Mucosa of rectum (tissue), 2 donors: ENCODE data around the gene UVSSA.
"Not testable (repeated sequence)": the region's sequence is repeated elsewhere in the genome, so short reads cannot be mapped to it uniquely, and the experiment has no call there.

Experiments used
- H3K27ac ChIP-seq, 2 donors: one replicate each; pipeline ENCODE4 v1.7.0; 2013; ENCODE audit warnings: inconsistent platforms in 2 of 2, low read depth in 2 of 2, low read length in 2 of 2
- H3K27me3 ChIP-seq, 2 donors: one replicate each; pipeline ENCODE4 v1.7.0; 2013; ENCODE audit warnings: low read length in 2 of 2; ENCODE audit not compliant: control insufficient read depth in 2 of 2, insufficient read depth in 2 of 2
- H3K36me3 ChIP-seq, 2 donors: one replicate each; pipeline ENCODE4 v1.7.0; 2013; ENCODE audit warnings: low read length in 2 of 2; ENCODE audit not compliant: control insufficient read depth in 2 of 2, insufficient read depth in 2 of 2
- H3K4me1 ChIP-seq, 2 donors: one replicate each; pipeline ENCODE4 v1.7.0; 2013; ENCODE audit warnings: low read length in 2 of 2, mild to moderate bottlenecking in 1 of 2; ENCODE audit not compliant: control insufficient read depth in 2 of 2, insufficient read depth in 2 of 2
- H3K4me3 ChIP-seq, 2 donors: one replicate each; pipeline ENCODE4 v1.7.0; 2013; ENCODE audit warnings: low read length in 2 of 2
- H3K9ac ChIP-seq, 2 donors: one replicate each; pipeline ENCODE4 v1.7.0; 2013; ENCODE audit warnings: low read length in 2 of 2, low read depth in 1 of 2, mild to moderate bottlenecking in 1 of 2
- H3K9me3 ChIP-seq, 2 donors: one replicate each; pipeline ENCODE4 v1.7.0; 2013; ENCODE audit warnings: low read length in 2 of 2; ENCODE audit not compliant: control insufficient read depth in 2 of 2
- donor health status: healthy.
- donor health status: Normal muscosa, but diverticular disease.

The UVSSA gene

DNA sequence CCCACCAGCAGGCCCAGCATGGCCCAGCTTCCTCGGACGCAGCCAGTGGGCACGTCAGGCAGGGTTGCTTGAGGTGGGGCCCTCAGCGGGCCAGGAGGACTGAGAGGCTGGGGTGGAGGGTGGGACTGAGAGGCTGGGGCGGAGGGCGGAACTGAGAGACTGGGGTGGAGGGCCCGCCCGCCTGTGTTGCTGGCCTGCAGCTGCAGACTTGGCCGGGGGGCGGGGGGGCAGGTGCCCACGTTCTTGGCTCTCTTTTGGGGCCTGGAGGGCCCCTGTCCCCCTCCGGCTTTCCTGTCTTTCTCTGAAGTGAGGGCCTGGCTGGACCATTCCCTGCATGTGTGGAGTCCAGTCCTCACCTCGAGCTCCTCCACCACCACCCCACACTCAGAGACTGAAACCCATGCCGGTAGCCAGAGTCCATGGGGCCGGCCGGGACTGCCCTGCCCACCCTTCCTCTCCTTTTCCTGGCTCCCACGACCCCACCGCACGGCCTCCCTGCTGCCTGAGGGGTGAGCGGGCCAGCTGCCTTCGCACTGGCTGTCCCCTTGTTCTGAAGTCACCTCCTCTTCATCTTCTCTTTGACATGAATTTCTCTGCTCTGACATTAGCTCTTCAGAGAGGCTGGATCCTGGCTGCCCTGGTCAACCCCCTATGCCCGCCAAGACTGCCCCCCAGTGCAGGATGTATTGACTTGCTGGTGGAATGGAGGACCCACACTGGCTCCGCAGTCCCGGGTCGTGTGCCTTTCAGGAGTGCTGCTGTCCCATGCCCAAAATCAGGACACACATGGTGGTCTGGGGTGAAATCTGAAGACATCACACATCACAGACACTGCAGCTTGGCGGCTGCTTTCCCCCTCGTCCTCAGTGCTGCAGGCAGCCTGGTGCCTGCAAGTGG is 69.3 kb downstream of the UVSSA start:
- H3K27me3 ChIP-seq, result peaks cover 6 to 16% of the 10 kb centered on the region in 2 donors

GRCh38 chr4:1416948-1417260 is 69.9 kb downstream of the UVSSA start:
- Histone ChIP-seq H3K4me1 (no peaks in the 10 kb centered on the region), H3K27ac (no peak overlapping the region), H3K36me3 (no peaks in the 10 kb centered on the region), H3K4me3 (no peak overlapping the region), H3K27me3 (peaks cover 6 to 13% of the 10 kb centered on the region in 2 donors), H3K9ac (no peak overlapping the region), H3K9me3 (no peaks in the 10 kb centered on the region)

More for the DNA sequence above, 69.3 kb downstream of the UVSSA start:
- Histone ChIP-seq H3K4me3 (no peak overlapping the region), H3K9me3 (no peaks in the 10 kb centered on the region), H3K9ac (no peak overlapping the region), H3K36me3 (no peaks in the 10 kb centered on the region), H3K4me1 (no peaks in the 10 kb centered on the region), H3K27ac (no peak overlapping the region)

- no peak overlapping the region for H3K27ac ChIP-seq
- no peak overlapping the region for H3K4me3 ChIP-seq
- no peak overlapping the region for H3K9ac ChIP-seq
- H3K9me3 ChIP-seq, result no peaks in the 10 kb centered on the region
- no peaks in the 10 kb centered on the region for H3K36me3 ChIP-seq
- no peaks in the 10 kb centered on the region for H3K4me1 ChIP-seq
- H3K27me3 ChIP-seq, result peaks cover 6 to 12% of the 10 kb centered on the region in 2 donors
Observed at GRCh38 chr4:1417522-1418390, 70.7 kb downstream of the UVSSA start.

DNA sequence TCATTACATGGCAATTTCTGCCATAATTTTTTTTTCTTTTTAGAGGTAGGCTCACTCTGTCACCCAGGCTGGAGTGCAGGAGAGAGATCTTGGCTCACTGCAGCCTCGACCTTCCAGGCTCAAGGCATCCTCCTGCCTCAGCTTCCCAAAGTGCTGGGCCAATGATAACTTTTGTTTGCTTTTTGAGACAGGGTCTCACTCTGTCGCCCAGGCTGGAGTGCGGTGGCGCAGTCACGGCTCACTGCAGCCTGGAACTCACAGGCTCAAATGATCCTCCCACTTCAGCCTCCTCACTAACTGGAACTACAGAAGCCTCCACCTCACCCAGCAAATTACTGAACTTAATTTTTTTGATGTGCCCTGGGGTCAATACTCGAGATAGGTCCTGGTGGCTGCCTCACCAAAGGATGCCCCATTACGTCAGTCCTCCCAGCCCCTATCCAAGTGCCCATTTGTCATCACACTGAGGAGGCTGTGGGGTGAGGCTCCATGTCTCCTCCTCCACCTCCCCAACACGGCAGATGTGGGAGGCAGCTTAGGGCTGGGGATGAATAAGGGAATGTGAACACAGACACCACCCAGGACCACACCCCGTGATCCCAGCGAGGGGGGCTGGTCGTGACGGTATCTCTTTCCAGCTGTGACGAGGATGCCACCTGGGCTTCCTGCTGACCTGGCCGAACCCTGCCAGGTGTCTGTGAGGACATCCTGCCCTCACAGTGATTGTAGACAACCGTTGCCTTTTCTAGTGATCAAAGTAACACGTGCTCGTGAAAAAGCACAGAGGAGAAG is 71.7 kb downstream of the UVSSA start:
- H3K9ac ChIP-seq, result no peak overlapping the region
- no peaks in the 10 kb centered on the region for H3K4me1 ChIP-seq
- peaks cover 2 to 4% of the 10 kb centered on the region in 2 donors for H3K27me3 ChIP-seq
- H3K4me3 ChIP-seq, result no peak overlapping the region
- H3K36me3 ChIP-seq, result no peaks in the 10 kb centered on the region
- no peaks in the 10 kb centered on the region for H3K9me3 ChIP-seq
- no peak overlapping the region for H3K27ac ChIP-seq

GRCh38 chr4:1419708-1420107 is 72.7 kb downstream of the UVSSA start:
- peaks cover 2 to 4% of the 10 kb centered on the region in 2 donors for H3K27me3 ChIP-seq
- no peaks in the 10 kb centered on the region for H3K4me1 ChIP-seq
- no peak overlapping the region for H3K4me3 ChIP-seq
- H3K9ac ChIP-seq, result no peak overlapping the region
- no peaks in the 10 kb centered on the region for H3K9me3 ChIP-seq
- H3K36me3 ChIP-seq, result no peaks in the 10 kb centered on the region
- no peak overlapping the region for H3K27ac ChIP-seq

GRCh38 chr4:1421657-1422056 is 74.6 kb downstream of the UVSSA start:
- no peak overlapping the region for H3K9ac ChIP-seq
- H3K4me1 ChIP-seq, result no peaks in the 10 kb centered on the region
- no peak overlapping the region for H3K27ac ChIP-seq
- H3K36me3 ChIP-seq, result no peaks in the 10 kb centered on the region
- no peaks in the 10 kb centered on the region for H3K9me3 ChIP-seq
- peaks cover 0 to under 1% of the 10 kb centered on the region in 2 donors for H3K27me3 ChIP-seq
- H3K4me3 ChIP-seq, result no peak overlapping the region

DNA sequence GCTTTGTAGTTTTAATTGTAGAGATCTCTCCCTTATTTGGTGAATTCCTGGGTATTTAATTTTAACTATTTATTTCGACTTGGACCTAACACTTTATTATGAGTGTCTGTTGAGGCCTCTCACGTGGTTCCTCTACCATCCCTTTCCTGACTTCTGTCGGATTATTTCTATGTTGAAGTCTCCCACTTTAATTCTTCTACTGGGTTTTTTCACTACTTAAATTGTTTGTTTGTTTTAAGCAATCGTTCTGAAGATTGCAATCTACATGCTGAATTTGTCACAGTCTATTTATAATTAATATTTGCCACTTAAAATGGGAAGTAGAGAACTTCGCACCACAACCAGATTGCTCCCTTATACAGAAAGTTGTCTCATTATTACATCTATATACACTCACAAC is 80.0 kb downstream of the UVSSA start:
- Histone ChIP-seq H3K4me3 (no peak overlapping the region), H3K27ac (no peak overlapping the region), H3K36me3 (no peaks in the 10 kb centered on the region), H3K4me1 (no peaks in the 10 kb centered on the region), H3K9me3 (no peaks in the 10 kb centered on the region), H3K9ac (no peak overlapping the region), H3K27me3 (no peaks in the 10 kb centered on the region)

DNA sequence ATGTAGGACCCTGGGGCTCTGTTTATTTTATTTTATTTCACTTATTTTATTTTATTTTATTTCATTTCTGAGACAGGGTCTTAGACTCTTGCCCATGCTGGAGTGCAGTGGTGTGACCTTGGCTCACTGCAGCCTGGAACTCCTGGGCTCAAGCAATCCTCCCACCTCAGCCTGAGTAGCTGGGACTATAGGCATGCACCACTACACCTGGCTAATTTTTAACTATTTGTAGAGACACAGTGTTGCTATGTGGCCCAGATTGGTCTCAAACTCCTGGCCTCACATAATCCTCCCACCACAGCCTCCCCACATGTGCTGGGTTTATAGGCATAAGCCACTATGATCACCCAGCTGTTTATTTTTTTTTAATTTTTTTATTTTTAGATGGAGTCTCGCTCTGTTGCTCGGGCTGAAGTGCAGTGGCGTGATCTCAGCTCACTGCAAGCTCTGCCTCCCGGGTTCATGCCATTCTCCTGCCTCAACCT is 96.7 kb downstream of the UVSSA start:
- not testable (repeated sequence) for H3K4me3 ChIP-seq, H3K36me3 ChIP-seq, H3K9me3 ChIP-seq, H3K4me1 ChIP-seq, H3K27me3 ChIP-seq, H3K9ac ChIP-seq, H3K27ac ChIP-seq
